ENCODE measurements around the gene KCTD18. TPM values are rescaled to one million over a fixed set of nuclear protein-coding genes. Genes with fewer than 3 reads are reported as not detected.

KCTD18 gene
- total RNA-seq, 1 donor from 2014 or later: 14.6 TPM

DNA sequence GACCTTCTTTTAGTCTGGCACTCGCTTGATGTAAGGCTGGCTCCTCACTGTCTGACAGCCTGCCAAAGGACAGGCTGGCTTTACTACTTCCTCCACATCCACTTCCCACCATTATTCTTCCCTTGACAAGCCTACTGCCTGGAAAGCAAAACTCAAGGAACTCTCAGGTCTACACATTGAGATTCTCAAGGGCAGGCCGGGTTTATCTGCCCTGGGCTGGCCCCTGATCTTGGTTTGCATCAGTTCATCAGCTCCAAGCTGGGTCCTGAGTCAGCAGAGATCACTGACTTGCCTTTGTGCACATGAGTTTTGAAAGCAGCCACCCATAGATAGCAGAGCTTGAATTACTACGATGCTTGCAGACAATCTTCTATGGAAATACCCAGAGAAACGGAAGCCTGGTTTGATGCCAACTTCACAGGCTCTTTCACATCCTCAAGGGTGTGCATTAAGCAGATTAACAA lies 53.9 kb downstream of the KCTD18 start:
- TF ChIP-seq, protein P1, sequence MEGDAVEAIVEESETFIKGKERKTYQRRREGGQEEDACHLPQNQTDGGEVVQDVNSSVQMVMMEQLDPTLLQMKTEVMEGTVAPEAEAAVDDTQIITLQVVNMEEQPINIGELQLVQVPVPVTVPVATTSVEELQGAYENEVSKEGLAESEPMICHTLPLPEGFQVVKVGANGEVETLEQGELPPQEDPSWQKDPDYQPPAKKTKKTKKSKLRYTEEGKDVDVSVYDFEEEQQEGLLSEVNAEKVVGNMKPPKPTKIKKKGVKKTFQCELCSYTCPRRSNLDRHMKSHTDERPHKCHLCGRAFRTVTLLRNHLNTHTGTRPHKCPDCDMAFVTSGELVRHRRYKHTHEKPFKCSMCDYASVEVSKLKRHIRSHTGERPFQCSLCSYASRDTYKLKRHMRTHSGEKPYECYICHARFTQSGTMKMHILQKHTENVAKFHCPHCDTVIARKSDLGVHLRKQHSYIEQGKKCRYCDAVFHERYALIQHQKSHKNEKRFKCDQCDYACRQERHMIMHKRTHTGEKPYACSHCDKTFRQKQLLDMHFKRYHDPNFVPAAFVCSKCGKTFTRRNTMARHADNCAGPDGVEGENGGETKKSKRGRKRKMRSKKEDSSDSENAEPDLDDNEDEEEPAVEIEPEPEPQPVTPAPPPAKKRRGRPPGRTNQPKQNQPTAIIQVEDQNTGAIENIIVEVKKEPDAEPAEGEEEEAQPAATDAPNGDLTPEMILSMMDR (IDR thresholded peaks at IDR 0.05; ENCODE audit: unreplicated experiment): no peak
- Mint-ChIP-seq H3K27me3 (ENCODE audit: low read depth) (no peaks in the 10 kb centered on the region), H3K4me1 (peaks cover 3% of the 10 kb centered on the region), H3K36me3 (peaks cover 7% of the 10 kb centered on the region), H3K9me3 (no peaks in the 10 kb centered on the region), H3K27ac (no peak overlapping the region), H3K4me3 (no peak overlapping the region)
- DNase-seq (ENCODE audit: low spot score in 2 of 2, unreplicated experiment in 2 of 2): no peak

DNA sequence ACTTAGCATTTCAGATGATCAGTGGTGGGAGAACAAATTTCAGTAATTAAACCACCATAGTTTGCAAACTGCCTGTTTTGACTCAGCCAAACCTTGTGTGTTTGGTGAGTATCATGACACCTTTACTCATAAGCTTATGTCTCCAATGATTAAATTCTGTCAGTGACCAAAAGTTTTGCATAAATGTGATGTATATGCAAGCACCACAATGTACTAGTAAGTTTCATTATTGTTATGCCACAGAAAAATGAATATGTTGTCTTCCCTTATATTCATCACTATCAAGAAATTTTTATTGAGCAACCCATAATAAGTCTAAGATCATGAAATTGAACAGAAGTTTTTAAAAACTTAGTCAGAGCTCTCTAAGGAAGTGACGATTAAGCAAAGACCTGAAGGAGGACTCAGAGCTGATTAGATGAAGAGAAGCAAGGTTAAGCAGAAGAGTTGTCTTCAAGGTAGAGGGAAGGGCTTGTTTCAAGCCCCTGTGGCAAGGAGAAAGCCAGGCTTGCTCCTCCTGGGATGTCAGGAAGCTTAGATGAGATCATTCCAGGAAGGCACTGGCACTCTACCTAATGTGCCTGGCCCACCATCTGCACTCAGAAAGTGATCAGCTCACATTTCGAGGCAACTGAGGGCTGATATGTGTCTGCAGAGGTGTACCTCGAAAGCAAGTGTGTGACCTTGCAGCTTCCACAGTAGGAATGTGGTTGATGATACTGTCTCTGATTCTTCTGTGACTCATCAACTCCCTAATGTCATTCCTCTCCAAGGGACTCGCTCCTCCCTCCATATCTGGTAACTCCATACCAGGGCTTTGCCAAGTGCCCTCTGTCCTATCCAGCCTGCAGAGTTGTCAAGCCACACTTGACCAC lies 54.7 kb downstream of the KCTD18 start:
- TF ChIP-seq, protein P1 (IDR thresholded peaks at IDR 0.05; ENCODE audit: unreplicated experiment): no peak
- Mint-ChIP-seq H3K27ac (no peak overlapping the region), H3K36me3 (peaks cover 14% of the 10 kb centered on the region), H3K27me3 (ENCODE audit: low read depth) (no peaks in the 10 kb centered on the region), H3K9me3 (no peaks in the 10 kb centered on the region), H3K4me3 (no peak overlapping the region), H3K4me1 (peaks cover 3% of the 10 kb centered on the region)
- no peak for DNase-seq (ENCODE audit: low spot score in 2 of 2, unreplicated experiment in 2 of 2)

DNA sequence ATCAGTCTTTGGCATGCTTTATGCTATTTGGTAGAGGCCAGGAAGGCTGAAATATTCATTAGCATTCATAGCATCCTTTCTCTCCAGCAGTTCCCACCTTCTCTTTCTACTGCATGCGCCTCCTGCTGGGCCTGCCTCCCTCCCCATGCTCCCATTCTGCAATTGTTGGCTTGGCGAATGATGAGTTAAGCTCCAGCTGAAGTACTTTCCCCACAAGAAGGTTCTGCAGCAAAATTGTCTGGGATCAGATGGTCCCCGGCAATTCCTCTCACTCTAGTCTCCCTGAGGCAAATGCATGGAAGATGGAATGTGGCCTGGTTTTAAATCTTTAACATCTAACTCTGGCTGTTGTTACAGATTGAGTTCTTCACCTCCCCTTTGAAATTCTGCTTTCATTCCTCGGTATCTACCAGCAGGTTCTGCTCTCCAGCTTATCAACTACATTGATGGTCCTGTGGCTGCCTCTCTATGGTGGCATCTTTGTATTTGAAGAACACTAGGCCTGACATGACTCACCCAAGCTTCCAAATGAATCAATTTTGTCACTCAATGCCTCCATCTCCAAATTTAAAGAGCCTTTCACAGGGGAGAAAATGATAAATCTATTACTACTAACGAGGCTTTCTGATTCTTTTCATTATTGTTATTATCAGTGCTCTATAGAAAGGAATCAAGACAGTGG lies 55.9 kb downstream of the KCTD18 start:
- Mint-ChIP-seq H3K4me1 (peaks cover 3% of the 10 kb centered on the region), H3K27ac (no peak overlapping the region), H3K27me3 (ENCODE audit: low read depth) (no peaks in the 10 kb centered on the region), H3K36me3 (peaks cover 14% of the 10 kb centered on the region), H3K9me3 (no peaks in the 10 kb centered on the region), H3K4me3 (no peak overlapping the region)
- TF ChIP-seq, protein P1 (IDR thresholded peaks at IDR 0.05; ENCODE audit: unreplicated experiment): no peak
- no peak for DNase-seq (ENCODE audit: low spot score in 2 of 2, unreplicated experiment in 2 of 2)

DNA sequence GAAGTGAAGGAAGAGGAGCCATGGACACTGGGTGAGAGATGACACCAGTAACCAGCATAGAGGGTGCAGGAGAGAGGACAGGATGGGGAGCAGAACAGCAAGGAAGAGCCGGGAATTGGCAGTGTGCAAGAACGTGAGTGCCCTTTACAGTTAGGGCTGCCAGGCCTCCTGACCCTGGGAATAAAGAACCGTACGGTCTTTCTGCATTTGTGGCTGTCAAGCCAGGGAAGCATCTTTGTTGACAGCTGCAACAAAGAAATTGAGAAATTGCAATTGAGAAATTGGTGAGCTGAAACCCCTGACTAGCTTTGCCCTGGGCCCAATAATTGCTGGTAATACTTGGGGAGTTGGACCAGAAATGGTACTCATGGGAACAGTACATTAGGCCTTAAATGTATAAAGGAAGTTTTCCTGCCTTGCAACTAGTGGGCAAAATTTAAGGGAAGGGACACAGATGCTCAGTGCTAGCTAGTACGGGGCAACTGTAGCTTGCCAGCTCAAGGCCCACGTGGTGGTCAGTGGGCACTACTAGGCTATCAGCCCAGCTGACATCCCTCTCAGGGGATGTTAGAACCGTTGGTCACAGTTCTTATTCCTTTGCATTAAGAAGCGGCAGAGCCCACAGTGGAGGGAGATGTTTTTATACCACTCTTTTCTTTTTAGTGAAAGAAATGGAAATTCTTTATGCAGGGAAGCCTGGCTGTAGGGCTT lies 56.6 kb downstream of the KCTD18 start:
- no peaks in the 10 kb centered on the region for H3K9me3 Mint-ChIP-seq
- DNase-seq (ENCODE audit: low spot score in 2 of 2, unreplicated experiment in 2 of 2): no peak
- H3K27ac Mint-ChIP-seq: no peak overlapping the region
- peaks cover 3% of the 10 kb centered on the region for H3K4me1 Mint-ChIP-seq
- TF ChIP-seq, protein P1 (IDR thresholded peaks at IDR 0.05; ENCODE audit: unreplicated experiment): no peak
- no peak overlapping the region for H3K4me3 Mint-ChIP-seq
- H3K27me3 Mint-ChIP-seq (ENCODE audit: low read depth): no peaks in the 10 kb centered on the region
- peaks cover 16% of the 10 kb centered on the region for H3K36me3 Mint-ChIP-seq

DNA sequence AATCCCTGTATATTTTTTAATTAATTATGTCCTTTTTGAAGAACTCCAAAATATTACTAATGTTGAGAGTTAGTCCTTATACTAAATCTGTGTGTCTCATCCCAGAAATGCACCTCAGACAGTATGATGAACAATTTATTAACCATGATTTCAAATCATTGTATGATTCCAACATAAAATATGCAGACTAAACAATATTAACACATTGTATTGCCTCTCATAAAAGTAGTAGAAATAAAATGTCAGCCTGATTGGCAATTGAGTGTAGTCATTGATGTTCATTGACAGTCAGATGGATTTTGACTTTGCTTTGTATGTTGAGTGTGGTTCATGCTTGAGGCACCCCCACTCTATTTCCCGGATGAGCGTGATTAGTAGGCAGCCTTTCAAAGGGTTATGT lies 57.5 kb downstream of the KCTD18 start:
- peaks cover 16% of the 10 kb centered on the region for H3K36me3 Mint-ChIP-seq
- no peak overlapping the region for H3K4me3 Mint-ChIP-seq
- TF ChIP-seq, protein P1 (IDR thresholded peaks at IDR 0.05; ENCODE audit: unreplicated experiment): no peak
- no peak for DNase-seq (ENCODE audit: low spot score in 2 of 2, unreplicated experiment in 2 of 2)
- H3K9me3 Mint-ChIP-seq: no peaks in the 10 kb centered on the region
- no peaks in the 10 kb centered on the region for H3K27me3 Mint-ChIP-seq (ENCODE audit: low read depth)
- no peak overlapping the region for H3K27ac Mint-ChIP-seq
- H3K4me1 Mint-ChIP-seq: peaks cover 3% of the 10 kb centered on the region
